NCI-H2196 (cell line): ENCODE measurements around the gene PM20D2.
"Not testable (repeated sequence)": the region's sequence is repeated elsewhere in the genome, so short reads cannot be mapped to it uniquely, and the experiment has no call there.

Experiments used
- DNase-seq: peaks from one replicate; lab custom pipeline; 2025; ENCODE audit not compliant: unreplicated experiment; lab: John Stamatoyannopoulos, UW

The PM20D2 gene, protein sequence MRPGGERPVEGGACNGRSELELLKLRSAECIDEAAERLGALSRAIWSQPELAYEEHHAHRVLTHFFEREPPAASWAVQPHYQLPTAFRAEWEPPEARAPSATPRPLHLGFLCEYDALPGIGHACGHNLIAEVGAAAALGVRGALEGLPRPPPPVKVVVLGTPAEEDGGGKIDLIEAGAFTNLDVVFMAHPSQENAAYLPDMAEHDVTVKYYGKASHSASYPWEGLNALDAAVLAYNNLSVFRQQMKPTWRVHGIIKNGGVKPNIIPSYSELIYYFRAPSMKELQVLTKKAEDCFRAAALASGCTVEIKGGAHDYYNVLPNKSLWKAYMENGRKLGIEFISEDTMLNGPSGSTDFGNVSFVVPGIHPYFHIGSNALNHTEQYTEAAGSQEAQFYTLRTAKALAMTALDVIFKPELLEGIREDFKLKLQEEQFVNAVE

DNA sequence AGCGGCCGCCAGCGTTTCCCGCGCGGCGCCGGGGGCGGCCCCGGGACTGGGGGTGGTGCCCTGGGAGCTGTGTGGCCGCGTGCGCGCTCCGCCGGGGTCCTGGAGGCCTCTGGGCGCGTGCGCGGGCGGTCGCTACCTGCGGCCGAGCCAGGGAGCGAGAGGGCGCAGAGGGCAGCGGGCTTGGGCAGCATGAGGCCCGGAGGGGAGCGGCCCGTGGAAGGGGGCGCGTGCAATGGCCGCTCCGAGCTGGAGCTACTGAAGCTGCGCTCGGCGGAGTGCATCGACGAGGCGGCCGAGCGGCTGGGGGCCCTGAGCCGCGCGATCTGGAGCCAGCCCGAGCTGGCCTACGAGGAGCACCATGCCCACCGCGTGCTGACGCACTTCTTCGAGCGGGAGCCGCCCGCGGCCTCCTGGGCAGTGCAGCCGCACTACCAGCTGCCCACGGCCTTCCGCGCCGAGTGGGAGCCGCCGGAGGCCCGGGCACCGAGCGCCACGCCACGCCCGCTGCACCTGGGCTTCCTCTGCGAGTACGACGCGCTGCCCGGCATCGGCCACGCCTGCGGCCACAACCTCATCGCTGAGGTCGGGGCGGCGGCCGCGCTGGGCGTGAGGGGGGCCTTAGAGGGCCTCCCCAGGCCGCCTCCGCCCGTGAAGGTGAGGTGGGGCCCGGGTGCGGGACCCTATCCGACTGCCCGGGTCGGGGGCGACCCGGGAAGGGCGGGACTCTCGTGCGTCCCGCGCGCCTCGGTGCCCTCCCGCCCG is at the start of gene PM20D2:
TSS of gene PM20D2 (plus strand) at position 100 of the 762 bp plus-strand sequence. CDS start at position 190, 90 bp downstream.
- DNase-seq, result peak; percentile 79

DNA sequence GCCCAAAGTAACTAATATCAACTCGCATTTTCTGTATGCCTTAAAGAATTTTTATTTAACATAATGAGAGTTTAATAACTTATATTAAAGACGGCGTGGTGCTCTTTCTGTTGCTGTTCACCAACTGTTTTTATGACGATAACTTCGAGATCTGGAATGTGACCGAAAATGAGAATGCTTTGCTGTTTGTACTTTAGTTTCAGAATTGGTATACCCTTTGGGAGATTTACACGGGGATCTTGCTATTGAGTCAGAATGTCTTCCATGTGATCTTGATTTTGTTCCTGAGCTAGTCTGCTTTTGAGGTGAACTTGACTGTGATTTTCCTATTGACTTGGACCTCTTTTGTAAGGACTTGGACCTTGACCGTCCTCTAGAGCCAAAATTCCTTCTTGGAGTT is 47.4 kb upstream of the PM20D2 start:
- no peak for DNase-seq

DNA sequence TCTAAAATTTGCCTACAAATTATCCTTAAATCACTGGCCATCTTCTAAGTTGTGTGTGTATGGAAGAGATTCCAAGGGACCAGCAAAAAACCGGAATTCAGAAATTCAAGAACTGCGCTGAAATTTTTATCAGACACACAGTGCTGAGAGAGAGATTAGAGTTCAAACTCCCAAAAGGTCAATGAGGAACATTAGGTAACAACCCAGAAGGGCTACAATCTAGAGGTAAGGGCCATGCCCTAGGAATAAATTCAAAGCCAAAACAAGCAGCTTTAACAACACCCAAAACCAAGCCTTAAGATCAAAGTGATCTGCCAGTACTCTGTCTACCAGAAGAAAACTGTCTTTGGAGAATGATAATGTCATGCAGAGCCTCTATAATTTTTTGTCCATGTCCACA is 45.7 kb upstream of the PM20D2 start:
- no peak for DNase-seq

DNA sequence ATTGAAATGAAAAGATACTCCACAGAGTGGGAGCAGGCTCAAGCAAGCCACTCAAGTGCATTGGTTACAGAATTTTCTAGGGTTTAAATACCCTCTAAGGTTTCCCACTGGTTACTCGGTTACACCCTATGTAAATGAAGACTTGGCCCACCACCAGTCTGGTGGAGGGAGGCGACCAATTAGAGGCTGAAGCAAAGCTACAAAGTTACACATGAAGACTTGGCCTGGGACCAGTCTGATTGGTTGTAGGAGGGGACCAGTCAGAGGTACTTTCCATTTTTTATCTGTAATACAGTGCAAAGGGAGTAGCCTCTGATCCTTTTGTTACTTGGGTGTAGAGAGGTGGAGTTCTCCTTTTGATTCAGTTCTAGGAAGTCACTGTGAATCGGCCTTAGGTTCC is 35.6 kb upstream of the PM20D2 start:
- DNase-seq, result no peak

DNA sequence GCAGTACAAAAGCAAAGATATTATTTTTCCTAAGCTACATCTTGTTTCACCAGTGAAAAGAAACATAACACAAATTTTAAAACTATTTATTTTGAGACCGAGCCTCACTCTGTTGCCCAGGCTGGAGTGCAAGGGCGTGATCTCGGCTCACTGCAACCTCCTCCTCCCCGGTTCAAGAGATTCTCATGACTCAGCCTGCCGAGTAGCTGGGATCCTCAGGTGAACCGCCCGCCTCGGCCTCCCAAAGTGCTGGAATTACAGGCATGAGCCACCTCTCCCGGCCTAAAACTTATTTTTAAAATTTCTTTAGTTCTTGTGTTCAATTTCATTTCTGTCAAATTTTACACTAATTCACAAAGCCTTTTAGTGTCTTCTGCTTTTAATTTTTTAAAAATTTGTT is 33.9 kb upstream of the PM20D2 start:
- DNase-seq, result no peak

DNA sequence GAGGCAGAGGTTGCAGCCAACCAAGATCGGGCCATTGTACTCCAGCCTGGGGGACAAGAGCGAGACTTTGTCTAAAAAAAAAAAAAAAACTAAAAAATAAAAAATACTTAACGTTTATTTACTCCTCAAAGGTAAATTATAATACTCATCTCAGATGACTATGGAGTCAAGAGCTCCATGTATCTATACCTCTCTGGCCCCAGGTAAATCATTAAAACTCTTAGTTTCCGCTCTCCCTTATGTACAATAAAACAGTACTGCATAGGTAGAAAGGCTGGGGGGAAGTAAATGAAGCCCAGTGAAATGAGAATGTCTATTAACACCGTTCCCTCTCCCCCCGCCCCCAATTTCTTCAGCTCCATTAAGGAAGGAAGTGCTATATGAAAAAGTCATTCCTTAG is 29.2 kb upstream of the PM20D2 start:
- no peak for DNase-seq

DNA sequence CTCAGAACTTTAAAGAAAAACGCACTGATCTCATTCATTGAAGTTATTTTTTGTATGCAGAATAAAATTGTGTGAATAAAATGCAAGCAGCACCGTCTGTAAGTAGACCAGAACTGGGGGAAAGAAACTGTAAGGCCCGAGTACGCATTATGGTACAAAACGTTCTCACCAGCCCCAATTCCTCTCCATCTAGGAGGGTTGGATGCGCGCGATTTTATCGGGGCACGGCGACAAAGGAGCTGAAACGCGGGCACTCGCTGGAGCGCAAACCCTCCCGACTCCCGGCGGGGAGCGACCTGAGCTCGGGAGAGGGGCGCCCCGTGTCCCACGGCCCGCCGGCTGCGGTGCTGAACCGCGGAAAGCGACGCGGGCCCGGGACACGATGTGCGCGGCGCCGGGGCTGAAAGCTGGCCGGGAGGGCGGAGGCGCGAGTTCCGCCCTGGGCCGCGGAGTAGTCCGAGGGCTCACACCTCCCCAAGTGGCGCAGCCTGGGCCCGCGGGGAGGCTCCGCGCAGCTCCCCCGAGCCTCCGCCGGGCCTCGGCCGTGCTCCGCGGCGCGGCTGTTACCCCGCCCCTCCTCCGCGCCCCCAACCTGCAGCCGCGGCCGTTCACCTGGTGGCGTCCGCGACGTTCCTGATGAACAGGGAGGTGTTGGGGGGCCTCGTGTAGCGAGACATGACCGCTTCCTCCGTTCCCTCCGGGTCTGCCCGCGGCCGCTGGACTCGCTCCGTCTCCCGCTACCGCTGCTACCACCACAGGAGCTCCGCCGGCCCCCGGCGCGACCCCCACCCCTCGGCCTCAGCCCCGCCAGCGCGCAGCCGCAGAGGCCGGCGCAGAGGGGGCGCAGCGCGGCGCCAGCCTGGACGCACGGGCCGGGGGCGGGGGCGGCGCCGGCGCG is 28.4 kb upstream of the PM20D2 start, which contains the start of gene SRSF12:
TSS of gene SRSF12 (minus strand) at position 861 of the 898 bp plus-strand sequence. CDS start at position 677, 184 bp downstream.
- peak; percentile 36 for DNase-seq

DNA sequence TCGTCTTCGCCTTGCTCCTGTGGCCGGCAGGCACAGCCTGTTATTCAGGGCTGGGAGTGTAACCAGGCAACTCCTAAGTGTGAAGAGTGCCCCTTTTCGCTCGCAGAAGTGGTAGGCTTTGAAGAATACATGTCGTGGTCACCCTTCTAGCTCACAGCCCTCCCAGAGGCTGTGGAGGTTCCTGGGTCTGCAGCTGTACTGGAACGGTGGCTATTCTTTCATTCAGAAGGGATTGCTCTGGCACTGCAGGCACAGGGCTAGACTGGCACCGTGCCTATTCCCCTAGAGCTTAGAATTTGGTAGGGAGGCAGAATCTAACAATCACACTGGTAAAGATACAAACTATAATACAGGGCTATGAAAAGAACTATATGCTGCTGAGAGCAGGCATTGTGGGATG is 26.9 kb upstream of the PM20D2 start:
- DNase-seq, result no peak

DNA sequence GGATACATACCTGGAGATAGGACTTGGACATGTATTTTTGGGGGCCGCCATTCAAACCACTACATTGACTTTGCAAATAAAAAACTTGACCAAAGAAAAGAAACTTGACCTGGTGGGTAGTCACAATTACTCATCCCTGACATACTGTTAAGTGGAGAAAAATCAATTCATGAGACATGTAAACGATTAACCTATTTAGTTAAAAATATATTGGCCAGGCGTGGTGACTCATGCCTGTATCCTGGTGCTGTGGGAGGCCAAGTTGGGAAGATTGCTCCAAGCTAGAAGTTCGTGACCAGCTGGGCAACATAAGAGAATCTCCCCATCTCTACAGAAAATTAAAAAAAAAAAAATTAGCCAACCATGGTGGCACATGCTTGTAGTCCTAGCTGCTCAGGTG is 25.5 kb upstream of the PM20D2 start:
- DNase-seq, result no peak

DNA sequence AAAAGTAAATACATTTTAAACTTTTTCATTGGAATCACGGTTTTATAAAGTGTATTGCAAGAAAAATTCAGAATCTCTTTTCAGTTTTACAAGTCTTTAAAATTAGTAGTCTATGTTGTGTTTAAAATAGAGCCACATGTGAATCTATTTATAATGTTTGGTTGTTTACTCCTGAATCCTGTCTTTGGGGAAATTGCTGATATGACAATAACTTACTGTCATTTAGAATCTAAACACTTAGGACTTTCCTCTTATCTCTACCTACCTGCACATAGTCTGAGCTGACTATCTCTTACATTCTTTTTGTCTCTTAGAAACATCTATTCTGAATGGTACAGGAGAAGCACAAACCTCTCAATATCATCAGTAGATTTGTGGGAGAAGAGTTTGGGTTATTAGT is 23.9 kb upstream of the PM20D2 start:
- no peak for DNase-seq

DNA sequence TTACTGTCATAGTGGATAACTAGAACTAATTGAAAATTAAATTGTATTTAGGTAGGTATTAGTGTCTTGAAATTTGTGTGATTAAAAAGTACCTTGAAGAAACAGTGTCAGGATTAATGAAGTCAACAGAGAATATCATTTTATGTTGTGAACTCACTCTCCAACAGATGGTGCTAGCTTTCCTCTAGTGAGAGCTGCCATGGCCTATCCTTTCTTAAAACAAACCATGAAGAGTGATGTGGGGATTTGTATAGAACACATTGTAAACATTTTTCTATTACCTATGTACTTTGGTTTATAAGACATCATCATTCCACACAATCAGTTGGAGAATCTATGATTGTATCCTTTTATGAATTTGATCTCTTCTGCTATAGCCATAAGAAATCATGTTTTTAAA is 23.2 kb upstream of the PM20D2 start:
- peak; percentile 38 for DNase-seq

DNA sequence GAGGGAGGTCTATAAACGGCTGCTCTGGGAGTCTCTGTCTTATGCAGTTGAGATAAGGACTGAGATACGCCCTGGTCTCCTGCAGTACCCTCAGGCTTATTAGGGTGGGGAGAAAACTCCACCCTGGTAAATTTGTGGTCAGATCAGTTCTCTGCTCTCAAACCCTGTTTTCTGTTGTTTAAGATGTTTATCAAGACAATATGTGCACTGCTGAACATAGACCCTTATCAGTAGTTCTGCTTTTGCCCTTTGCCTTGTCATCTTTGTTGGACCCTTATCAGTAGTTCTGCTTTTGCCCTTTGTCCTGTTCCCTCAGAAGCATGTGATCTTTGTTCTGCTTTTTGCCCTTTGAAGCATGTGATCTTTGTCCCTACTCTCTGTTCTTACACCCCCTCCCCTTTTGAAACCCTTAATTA is 17.6 kb upstream of the PM20D2 start:
- DNase-seq, result not testable (repeated sequence)

DNA sequence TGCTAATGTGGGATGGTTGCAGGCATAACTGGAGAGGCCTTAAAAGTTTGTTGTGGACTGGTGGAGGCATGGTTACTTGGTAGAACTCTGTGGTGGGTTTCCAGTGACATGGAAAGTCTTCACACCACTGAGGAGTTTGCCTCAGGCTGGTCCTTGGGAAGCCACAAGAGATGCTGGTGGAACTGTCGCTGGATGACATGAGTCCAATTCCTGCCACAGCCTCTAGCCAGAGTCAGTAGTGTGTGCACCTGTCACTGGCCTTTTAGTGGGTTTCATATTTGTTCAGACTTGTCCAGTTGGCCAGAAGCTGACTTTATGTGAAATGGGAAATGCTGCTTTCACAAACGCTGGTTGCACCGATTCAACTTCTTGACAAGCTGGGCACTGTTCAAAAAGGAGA is 14.3 kb upstream of the PM20D2 start:
- no peak for DNase-seq

DNA sequence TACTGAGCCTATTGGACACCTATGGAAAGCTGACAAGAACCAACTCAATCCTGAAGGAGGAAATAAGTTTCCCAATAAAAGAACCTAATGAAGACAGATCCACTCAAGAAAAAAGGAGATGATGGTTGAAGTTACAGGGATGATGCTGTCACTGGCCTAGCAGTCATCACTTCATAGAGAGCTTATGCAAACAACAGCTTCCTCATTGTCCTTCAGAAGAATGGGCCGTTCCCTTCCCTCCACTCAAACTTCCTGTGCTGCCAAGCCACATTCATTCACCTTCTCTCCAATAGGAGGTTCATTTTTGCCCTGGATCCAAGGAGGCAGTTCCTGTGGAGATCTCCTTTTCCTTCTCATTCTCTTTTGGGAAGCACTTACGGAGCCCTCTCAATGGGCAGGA is 13.8 kb upstream of the PM20D2 start:
- DNase-seq, result no peak

DNA sequence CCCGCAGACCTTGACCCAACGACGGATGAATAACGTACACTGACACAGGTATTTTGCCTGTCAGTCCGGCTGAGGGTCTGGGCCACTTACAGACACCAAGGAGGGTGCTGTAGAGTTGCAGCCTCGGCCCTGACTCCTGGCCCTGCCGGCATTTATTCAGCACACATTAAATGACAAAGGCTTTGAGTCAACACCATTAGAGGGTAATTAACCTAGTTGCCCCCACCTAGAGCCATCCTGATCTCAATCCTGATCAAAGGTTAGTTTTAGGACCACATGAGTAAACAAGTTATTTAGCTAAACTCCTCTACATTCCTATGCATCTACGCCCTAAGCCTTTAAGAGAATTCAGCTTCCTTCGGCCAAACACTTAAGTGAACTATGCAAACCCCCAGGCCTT is 11.9 kb upstream of the PM20D2 start:
- no peak for DNase-seq

DNA sequence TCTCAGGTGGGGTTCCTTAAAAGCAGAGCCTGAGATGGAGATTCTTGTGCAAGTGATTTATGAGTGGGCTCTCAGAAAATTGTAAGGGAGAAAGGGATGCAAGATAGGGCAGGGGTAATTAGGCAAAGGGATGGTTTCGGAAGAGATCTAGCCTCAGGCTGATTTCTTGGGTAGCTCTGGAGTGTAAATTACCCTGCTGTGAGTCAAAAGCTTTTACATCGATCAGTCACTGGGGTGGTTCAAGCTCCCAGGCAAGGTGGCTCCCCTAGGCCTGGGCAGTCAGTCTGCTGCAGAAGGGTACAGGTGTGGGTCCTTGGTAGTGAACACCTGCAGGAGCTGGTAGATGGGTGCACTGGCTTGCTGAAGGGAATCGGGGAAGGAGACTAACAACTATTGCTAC is 11.1 kb upstream of the PM20D2 start:
- DNase-seq, result no peak

DNA sequence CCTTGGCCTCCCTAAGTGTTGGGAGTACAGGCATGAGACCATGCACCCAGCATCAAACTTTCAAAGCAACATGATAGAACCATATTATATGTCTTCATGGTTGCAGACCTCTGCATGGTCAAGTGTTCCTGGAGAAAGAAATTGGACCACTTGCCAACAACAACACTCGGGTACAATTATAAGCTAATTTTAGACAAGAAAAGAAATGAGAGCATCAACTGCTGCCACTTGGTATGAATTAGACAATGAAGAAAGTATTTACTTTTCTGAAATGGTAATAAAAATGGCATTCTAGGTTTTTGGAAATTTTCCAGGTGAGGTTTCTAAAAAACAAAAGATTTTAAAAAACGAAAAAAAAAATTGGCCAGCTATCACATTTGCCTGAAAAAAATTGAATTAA is 7.7 kb upstream of the PM20D2 start:
- no peak for DNase-seq

DNA sequence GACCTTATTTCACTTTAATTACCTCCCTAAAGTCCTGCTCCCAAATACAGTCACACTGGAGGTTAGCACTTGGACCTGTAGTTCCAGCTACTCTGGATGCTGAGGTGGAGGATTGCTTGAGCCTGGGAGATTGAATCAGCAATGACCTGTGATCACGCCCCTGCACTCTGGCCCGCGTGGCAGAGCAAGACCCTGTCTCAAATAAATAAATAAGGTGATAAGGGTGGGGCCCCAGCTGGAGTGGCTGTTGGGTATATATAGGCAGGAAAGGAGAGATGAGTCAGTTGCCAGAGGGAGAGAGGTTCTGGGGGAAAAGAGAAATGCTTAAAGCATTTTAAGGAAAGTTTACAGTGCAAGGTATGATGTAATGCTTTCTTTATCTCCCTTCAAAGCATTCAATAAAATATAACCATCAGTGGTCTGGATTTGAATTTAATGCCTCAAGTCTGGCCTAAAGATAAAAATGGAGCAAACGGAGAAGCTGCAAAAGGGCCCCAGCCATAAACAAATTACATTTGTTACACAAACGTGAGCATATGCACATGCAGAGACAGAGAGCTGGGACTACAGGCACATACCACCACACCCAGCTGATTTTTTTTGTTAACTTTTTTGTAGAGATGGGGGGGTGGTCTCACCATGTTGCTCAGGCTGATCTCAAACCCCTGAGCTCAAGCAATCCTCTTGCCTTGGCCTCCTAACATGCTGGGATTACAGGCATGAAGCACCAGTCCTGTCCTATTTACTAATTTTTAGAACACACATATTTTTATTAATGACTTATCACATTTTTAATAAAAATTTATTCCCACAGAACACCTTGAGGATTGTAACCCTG is 6.1 kb upstream of the PM20D2 start:
- DNase-seq, result no peak

DNA sequence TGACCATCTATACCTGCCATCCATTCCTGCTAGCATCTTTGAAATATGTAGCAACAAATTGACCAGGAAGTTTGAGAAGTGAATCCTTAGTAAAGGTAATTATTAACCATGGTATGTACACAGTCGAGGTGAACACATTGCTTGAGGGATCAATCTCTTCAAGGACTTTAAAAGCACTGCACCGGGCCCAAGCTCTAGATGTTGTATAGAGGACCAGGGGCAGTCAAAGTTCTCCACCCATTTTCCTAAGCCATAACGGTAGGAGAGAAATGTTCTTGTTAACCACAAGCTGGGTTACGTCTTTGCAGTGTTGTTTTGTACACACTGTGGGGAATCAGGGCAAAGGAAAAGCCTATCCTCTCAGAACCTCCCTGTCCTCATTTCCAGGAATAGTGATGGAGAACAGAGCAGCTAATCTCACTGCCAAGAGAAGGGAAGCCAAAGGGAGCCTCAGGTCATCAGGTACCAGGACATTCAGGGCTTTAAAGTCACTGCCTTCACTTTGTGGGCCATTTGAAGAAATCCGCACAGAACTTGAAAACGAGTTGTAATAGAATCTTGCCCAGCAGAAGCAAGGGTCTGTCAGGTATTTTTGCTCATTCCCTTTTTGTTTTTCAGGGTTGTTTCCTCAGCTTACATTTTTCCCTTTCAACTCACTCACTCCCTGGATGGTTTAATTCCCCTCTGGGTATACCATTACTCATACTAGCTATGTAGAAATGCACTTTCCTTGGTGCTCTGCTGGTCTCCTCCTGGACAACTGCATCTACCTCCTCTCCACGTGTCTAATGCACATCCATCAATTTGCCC is 5.3 kb upstream of the PM20D2 start:
- no peak for DNase-seq
